H9 (cell line): Measurements from ENCODE around the gene GALR2. TPM values are rescaled to one million over a fixed set of nuclear protein-coding genes. Genes with fewer than 3 reads are reported as not detected.

Experiments
- DNase-seq: peaks from one replicate; pipeline ENCODE4 v3.0.0-alpha.2; 2017
- H2AFZ ChIP-seq: one replicate; pipeline ENCODE4 v1.6.1; 2013; ENCODE audit warnings: mild to moderate bottlenecking, low read length, control low read depth, moderate library complexity
- H2AK5ac ChIP-seq: 2 replicates; pipeline ENCODE4 v1.6.1; 2013; ENCODE audit warnings: low read length, control low read depth, mixed read lengths; ENCODE audit not compliant: insufficient read length
- H2BK120ac ChIP-seq: one replicate; pipeline ENCODE4 v1.6.1; 2013; ENCODE audit warnings: low read depth, mild to moderate bottlenecking, low read length, control low read depth, inconsistent platforms; ENCODE audit not compliant: poor library complexity, severe bottlenecking
- H2BK12ac ChIP-seq: 2 replicates; pipeline ENCODE4 v1.6.1; 2013; ENCODE audit warnings: low read length, control low read depth, mixed read lengths, low read depth; ENCODE audit not compliant: insufficient read length
- H2BK15ac ChIP-seq: 2 replicates; pipeline ENCODE4 v1.6.1; 2013; ENCODE audit warnings: low read depth, low read length, control low read depth
- H2BK20ac ChIP-seq: one replicate; pipeline ENCODE4 v1.6.1; 2013; ENCODE audit warnings: low read depth, mild to moderate bottlenecking, low read length, control low read depth, inconsistent platforms; ENCODE audit not compliant: poor library complexity, severe bottlenecking
- H2BK5ac ChIP-seq: 2 replicates; pipeline ENCODE4 v1.6.1; 2013; ENCODE audit warnings: low read length, control low read depth, mixed read lengths; ENCODE audit not compliant: insufficient read length
- H3K14ac ChIP-seq: 2 replicates; pipeline ENCODE4 v1.6.1; 2013; ENCODE audit warnings: low read length, control low read depth; ENCODE audit not compliant: insufficient read depth
- H3K18ac ChIP-seq: 2 replicates; pipeline ENCODE4 v1.6.1; 2013; ENCODE audit warnings: low read depth, mild to moderate bottlenecking, mixed read lengths, low read length, control low read depth; ENCODE audit not compliant: insufficient read length
- H3K23ac ChIP-seq: 2 replicates; pipeline ENCODE4 v1.6.1; 2013; ENCODE audit warnings: low read length, control low read depth, mixed read lengths, low read depth; ENCODE audit not compliant: insufficient read length
- H3K23me2 ChIP-seq: 2 replicates; pipeline ENCODE4 v1.6.1; 2013; ENCODE audit warnings: low read depth, mild to moderate bottlenecking, mixed read lengths, low read length, control low read depth; ENCODE audit not compliant: insufficient read length, poor library complexity, severe bottlenecking
- H3K27ac ChIP-seq: 2 replicates; pipeline ENCODE4 v1.5.1; 2013; ENCODE audit warnings: low read length, control low read depth, mixed read lengths, low read depth; ENCODE audit not compliant: insufficient read length
- H3K27me3 ChIP-seq: 2 replicates; pipeline ENCODE4 v1.6.1; 2013; ENCODE audit warnings: low read length, control low read depth, inconsistent platforms; ENCODE audit not compliant: insufficient read depth
- H3K4ac ChIP-seq: 2 replicates; pipeline ENCODE4 v1.6.1; 2013; ENCODE audit warnings: low read depth, mild to moderate bottlenecking, control low read depth, inconsistent platforms, low read length, moderate library complexity
- H3K4me1 ChIP-seq: 2 replicates; pipeline ENCODE4 v1.6.1; 2013; ENCODE audit warnings: low read length, control low read depth, inconsistent platforms; ENCODE audit not compliant: insufficient read depth
- H3K4me2 ChIP-seq: 2 replicates; pipeline ENCODE4 v1.6.1; 2013; ENCODE audit warnings: low read length, control low read depth, mixed read lengths; ENCODE audit not compliant: insufficient read length, insufficient read depth
- H3K56ac ChIP-seq: 2 replicates; pipeline ENCODE4 v1.6.1; 2013; ENCODE audit warnings: low read depth, mild to moderate bottlenecking, mixed read lengths, low read length, control low read depth; ENCODE audit not compliant: insufficient read length
- H3K79me1 ChIP-seq: 2 replicates; pipeline ENCODE4 v1.6.1; 2013; ENCODE audit warnings: low read depth, mild to moderate bottlenecking, moderate library complexity, low read length, control low read depth, inconsistent platforms; ENCODE audit not compliant: insufficient read depth, poor library complexity, severe bottlenecking
- H3K79me2 ChIP-seq: 2 replicates; pipeline ENCODE4 v1.6.1; 2013; ENCODE audit warnings: low read length, control low read depth, inconsistent platforms; ENCODE audit not compliant: insufficient read depth
- H3K9ac ChIP-seq: 2 replicates; pipeline ENCODE4 v1.6.1; 2013; ENCODE audit warnings: low read length, control low read depth, mixed read lengths; ENCODE audit not compliant: insufficient read length; ENCODE audit errors: extremely low read depth
- H3K9me3 ChIP-seq: one replicate; pipeline ENCODE4 v1.6.1; 2013; ENCODE audit warnings: low read depth, low read length, inconsistent platforms; ENCODE audit not compliant: control insufficient read depth
- H3T11ph ChIP-seq: one replicate; pipeline ENCODE4 v1.6.1; 2013; ENCODE audit warnings: mild to moderate bottlenecking, low read length, control low read depth, inconsistent platforms
- H4K20me1 ChIP-seq: one replicate; pipeline ENCODE4 v1.6.1; 2013; ENCODE audit not compliant: control insufficient read depth, insufficient read length, insufficient read depth
- H4K5ac ChIP-seq: 2 replicates; pipeline ENCODE4 v1.6.1; 2013; ENCODE audit warnings: low read depth, mild to moderate bottlenecking, mixed read lengths, low read length, control low read depth; ENCODE audit not compliant: insufficient read length
- H4K8ac ChIP-seq: replicated peaks from 2 replicates; pipeline ENCODE4 v1.6.1; 2013; ENCODE audit warnings: low read length, control low read depth, mixed read lengths, low read depth; ENCODE audit not compliant: insufficient read length
- H4K91ac ChIP-seq: 2 replicates; pipeline ENCODE4 v1.6.1; 2013; ENCODE audit warnings: low read depth, mild to moderate bottlenecking, moderate library complexity, mixed read lengths, low read length, control low read depth; ENCODE audit not compliant: insufficient read length
- H3K27ac Mint-ChIP-seq, 3 experiments: 2 replicates in 2 of 3; 3 replicates in 1 of 3; pipeline ENCODE4 v1.8.0; 2020 to 2021; ENCODE audit warnings: mixed read lengths in 3 of 3, mild to moderate bottlenecking in 1 of 3, moderate library complexity in 1 of 3
- H3K27me3 Mint-ChIP-seq: 2 replicates; pipeline ENCODE4 v1.8.0; 2021; ENCODE audit warnings: low read depth, mild to moderate bottlenecking, moderate library complexity, mixed read lengths
- H3K36me3 Mint-ChIP-seq, 3 experiments: 2 replicates in 2 of 3; 3 replicates in 1 of 3; pipeline ENCODE4 v1.8.0; 2020 to 2021; ENCODE audit warnings: low read depth in 3 of 3, mixed read lengths in 3 of 3; ENCODE audit not compliant: insufficient read depth in 1 of 3
- H3K4me1 Mint-ChIP-seq, 2 experiments: 2 replicates each; pipeline ENCODE4 v1.8.0; 2020; ENCODE audit warnings: mixed read lengths in 2 of 2
- H3K4me3 Mint-ChIP-seq, 2 experiments: 2 replicates in 1 of 2; 3 replicates in 1 of 2; pipeline ENCODE4 v1.8.0; 2020 to 2021; ENCODE audit warnings: mild to moderate bottlenecking in 2 of 2, mixed read lengths in 2 of 2, moderate library complexity in 1 of 2
- H3K9me3 Mint-ChIP-seq, 2 experiments: 2 replicates in 1 of 2; 3 replicates in 1 of 2; pipeline ENCODE4 v1.8.0; 2020; ENCODE audit warnings: mild to moderate bottlenecking in 2 of 2, mixed read lengths in 2 of 2, moderate library complexity in 1 of 2
- WGBS: extraction: QIAGEN DNeasy Blood & Tissue Kit; methylation state at CpG from one replicate; pipeline ENCODE4 v1.1.7; 2013; ENCODE audit warnings: missing lambda C conversion rate, low lambda C conversion rate, mixed read lengths; ENCODE audit not compliant: insufficient read length; ENCODE audit errors: extremely low coverage; 5-methylcytosine and 5-hydroxymethylcytosine counted together
- total RNA-seq: library from RNA; stranded (reverse); gene quantifications from 2 replicates; pipeline ENCODE4 v1.2.1, GENCODE V29; 2021
- TF ChIP-seq, protein P1 (sequence below): fragments of 200-600 bp; sonication (generic); conservative IDR thresholded peaks from 3 replicates; pipeline ENCODE4 v1.8.0; 2021; ENCODE audit warnings: antibody characterized with exemption, mild to moderate bottlenecking

The GALR2 gene
- total RNA-seq, 1 experiment from 2014 or later, result 0.81 TPM

- no peaks in the 10 kb centered on the region for H3K9me3 ChIP-seq
- Mint-ChIP-seq H3K9me3 (peaks cover 0 to 2% of the 10 kb centered on the region in 2 experiments; a peak in 1 of 5 replicates), H3K4me1 (peaks cover 37 to 38% of the 10 kb centered on the region in 2 experiments), H3K27ac (peak overlapping the region in 2 of 3 experiments; percentile 72 to 92; a peak in 4 of 7 replicates), H3K27me3 (peaks cover 10% of the 10 kb centered on the region), H3K4me3 (no peak overlapping the region), H3K36me3 (no peaks in the 10 kb centered on the region)
- no peak overlapping the region for H2BK5ac ChIP-seq
- H3K4ac ChIP-seq, result no peak overlapping the region
- no peak overlapping the region for H2AFZ ChIP-seq
- no peak overlapping the region for H2BK15ac ChIP-seq
- no peak overlapping the region for H4K5ac ChIP-seq
- no peak overlapping the region for H3K27ac ChIP-seq
- H3K56ac ChIP-seq, result no peak overlapping the region
- H3K9ac ChIP-seq, result no peak overlapping the region
- no peaks in the 10 kb centered on the region for H4K20me1 ChIP-seq
- no peaks in the 10 kb centered on the region; the same call in 1 of the 2 replicates for H3K4me1 ChIP-seq
- H3K4me2 ChIP-seq, result no peak overlapping the region
- H2BK20ac ChIP-seq, result no peak overlapping the region
- no peaks in the 10 kb centered on the region for H3K79me1 ChIP-seq
- no peak overlapping the region for H3T11ph ChIP-seq
- H3K18ac ChIP-seq, result no peak overlapping the region
- no peaks in the 10 kb centered on the region for H3K79me2 ChIP-seq
- WGBS, result no CpG with 5 or more reads among the region's 42 CpGs
- H3K27me3 ChIP-seq, result no peaks in the 10 kb centered on the region
- no peak overlapping the region for H4K8ac ChIP-seq
- DNase-seq, result no peak
- H3K23me2 ChIP-seq, result no peaks in the 10 kb centered on the region
- H2BK12ac ChIP-seq, result no peak overlapping the region
- no peak overlapping the region for H2AK5ac ChIP-seq
- H2BK120ac ChIP-seq, result no peak overlapping the region
- TF ChIP-seq, protein P1, sequence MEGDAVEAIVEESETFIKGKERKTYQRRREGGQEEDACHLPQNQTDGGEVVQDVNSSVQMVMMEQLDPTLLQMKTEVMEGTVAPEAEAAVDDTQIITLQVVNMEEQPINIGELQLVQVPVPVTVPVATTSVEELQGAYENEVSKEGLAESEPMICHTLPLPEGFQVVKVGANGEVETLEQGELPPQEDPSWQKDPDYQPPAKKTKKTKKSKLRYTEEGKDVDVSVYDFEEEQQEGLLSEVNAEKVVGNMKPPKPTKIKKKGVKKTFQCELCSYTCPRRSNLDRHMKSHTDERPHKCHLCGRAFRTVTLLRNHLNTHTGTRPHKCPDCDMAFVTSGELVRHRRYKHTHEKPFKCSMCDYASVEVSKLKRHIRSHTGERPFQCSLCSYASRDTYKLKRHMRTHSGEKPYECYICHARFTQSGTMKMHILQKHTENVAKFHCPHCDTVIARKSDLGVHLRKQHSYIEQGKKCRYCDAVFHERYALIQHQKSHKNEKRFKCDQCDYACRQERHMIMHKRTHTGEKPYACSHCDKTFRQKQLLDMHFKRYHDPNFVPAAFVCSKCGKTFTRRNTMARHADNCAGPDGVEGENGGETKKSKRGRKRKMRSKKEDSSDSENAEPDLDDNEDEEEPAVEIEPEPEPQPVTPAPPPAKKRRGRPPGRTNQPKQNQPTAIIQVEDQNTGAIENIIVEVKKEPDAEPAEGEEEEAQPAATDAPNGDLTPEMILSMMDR, result no peak
- H3K23ac ChIP-seq, result no peak overlapping the region
- no peak overlapping the region; the same call in 1 of the 2 replicates for H3K14ac ChIP-seq
- H4K91ac ChIP-seq, result no peak overlapping the region
Measured at GRCh38 chr17:76121932-76122430, 47.4 kb downstream of the GALR2 start.
